Kidney (tissue), 14 donors: ENCODE measurements around the gene ACIN1. TPM values are rescaled to one million over a fixed set of nuclear protein-coding genes. Genes with fewer than 3 reads are reported as not detected.

ENCODE experiments used
- DNase-seq, 5 donors: peaks; one replicate each; pipeline ENCODE4 v3.0.0-alpha.2; 2013 to 2020
- FAIRE-seq: peaks from 2 replicates; lab custom pipeline; 2012; peaks lifted over from hg19 to GRCh38; lab: Jason Lieb, UNC
- H3K27ac ChIP-seq, 2 donors: one replicate each; pipeline ENCODE4 v1.7.0; 2013; ENCODE audit warnings: low read depth in 2 of 2, low read length in 2 of 2, inconsistent platforms in 1 of 2
- H3K27me3 ChIP-seq: one replicate; pipeline ENCODE4 v1.7.1; 2013; ENCODE audit warnings: low read length, inconsistent platforms; ENCODE audit not compliant: control insufficient read depth, insufficient read depth
- H3K36me3 ChIP-seq, 3 donors: one replicate each; pipeline versions ENCODE4 v1.7.0 to v1.7.1; 2013; ENCODE audit warnings: low read length in 3 of 3, control low read depth in 1 of 3, inconsistent platforms in 1 of 3; ENCODE audit not compliant: insufficient read depth in 3 of 3, control insufficient read depth in 2 of 3
- H3K4me1 ChIP-seq, 3 donors: one replicate each; pipeline versions ENCODE4 v1.7.0 to v1.7.1; 2013; ENCODE audit warnings: low read length in 3 of 3, inconsistent platforms in 1 of 3, low read depth in 1 of 3; ENCODE audit not compliant: control insufficient read depth in 2 of 3, insufficient read depth in 2 of 3
- H3K4me3 ChIP-seq, 3 donors: one replicate each; pipeline versions ENCODE4 v1.7.0 to v1.8.1; 2013; ENCODE audit warnings: low read length in 3 of 3, control low read depth in 1 of 3, inconsistent platforms in 1 of 3
- H3K9ac ChIP-seq, 3 donors: one replicate each; pipeline versions ENCODE4 v1.7.0 to v1.7.1; 2013; ENCODE audit warnings: low read length in 3 of 3, control low read depth in 1 of 3, inconsistent platforms in 1 of 3
- H3K9me3 ChIP-seq, 3 donors: one replicate each; pipeline versions ENCODE4 v1.7.0 to v1.7.1; 2013; ENCODE audit warnings: low read length in 3 of 3, control low read depth in 1 of 3, inconsistent platforms in 1 of 3; ENCODE audit not compliant: control insufficient read depth in 2 of 3, insufficient read depth in 1 of 3
- intact Hi-C: fragments of 100-400 bp; cut with DNase I; formaldehyde crosslinking; loops from one replicate; pipeline ENCODE4 v1.11.1; 2022
- polyA plus RNA-seq: library from polyadenylated mRNA; stranded (reverse); fragments of 350-450 nt; fragmentation: Illumina TruSeq; extraction: RNeasy Lipid Tissue Mini Kit (QIAGEN cat#74804); gene quantifications from one replicate; pipeline ENCODE4 v1.2.3, GENCODE V29; 2014; ENCODE audit warnings: low read depth, low replicate concordance; ENCODE audit not compliant: insufficient read depth
- total RNA-seq: library from RNA; stranded (reverse); fragmentation: NEBNext Ultra II Directional; extraction: Animal tissue kit (Norgen Biotek cat#: 25700); gene quantifications from one replicate; pipeline ENCODE4 v1.2.1, GENCODE V29; 2021
- TF ChIP-seq, protein P1 (sequence below): IDR thresholded peaks from 3 replicates; pipeline ENCODE4 v1.5.1; 2012; ENCODE audit warnings: mild to moderate bottlenecking, moderate library complexity, borderline replicate concordance; ENCODE audit not compliant: insufficient read depth; ENCODE audit errors: extremely low read depth
- donor health status: control.
- donor health status: control.
- donor health status: control.
- donor health status: control.
- donor health status: control.
- donor health status: DM: yes; HTN: yes; CAD: no.
- donor health status: Normal renal cell carcinoma (clear cell type).

Gene ACIN1
- total and polyA plus RNA-seq, 2 donors from 2014 or later, result 54.9 to 150 TPM

DNA sequence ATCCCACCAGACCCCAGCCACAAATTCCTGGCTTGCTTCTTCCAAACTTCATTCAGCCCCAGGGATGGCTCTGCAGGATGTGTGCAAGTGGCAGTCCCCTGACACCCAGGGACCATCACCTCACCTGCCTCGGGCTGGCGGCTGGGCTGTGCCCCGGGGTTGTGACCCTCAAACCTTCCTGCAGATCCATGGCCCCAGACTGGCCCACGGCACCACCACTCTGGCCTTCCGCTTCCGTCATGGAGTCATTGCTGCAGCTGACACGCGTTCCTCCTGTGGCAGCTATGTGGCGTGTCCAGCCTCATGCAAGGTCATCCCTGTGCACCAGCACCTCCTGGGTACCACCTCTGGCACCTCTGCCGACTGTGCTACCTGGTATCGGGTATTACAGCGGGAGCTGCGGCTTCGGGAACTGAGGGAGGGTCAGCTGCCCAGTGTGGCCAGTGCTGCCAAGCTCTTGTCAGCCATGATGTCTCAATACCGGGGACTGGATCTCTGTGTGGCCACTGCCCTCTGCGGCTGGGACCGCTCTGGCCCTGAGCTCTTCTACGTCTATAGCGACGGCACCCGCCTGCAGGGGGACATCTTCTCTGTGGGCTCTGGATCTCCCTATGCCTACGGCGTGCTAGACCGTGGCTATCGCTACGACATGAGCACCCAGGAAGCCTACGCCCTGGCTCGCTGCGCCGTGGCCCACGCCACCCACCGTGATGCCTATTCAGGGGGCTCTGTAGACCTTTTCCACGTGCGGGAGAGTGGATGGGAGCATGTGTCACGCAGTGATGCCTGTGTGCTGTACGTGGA lies 52.6 kb downstream of the ACIN1 start, which contains the start of gene PSMB11:
PSMB11 (plus strand) TSS at position 51 of the 804 bp plus-strand sequence; CDS start at position 65, 14 bp downstream.
- no peak within 1 kb of the TSS for H3K9ac ChIP-seq
- DNase-seq, result no peak
- no peak for FAIRE-seq
- H3K27me3 ChIP-seq, result no peaks in the 10 kb centered on the region
- H3K27ac ChIP-seq, result no peak within 1 kb of the TSS
- no peak within 1 kb of the TSS for H3K4me3 ChIP-seq
- H3K9me3 ChIP-seq, result no peaks in the 10 kb centered on the region
- H3K4me1 ChIP-seq, result peaks cover 0 to 2% (median 0%) of the 10 kb centered on the region in 3 donors
- no peaks in the 10 kb centered on the region for H3K36me3 ChIP-seq
- TF ChIP-seq, protein P1, sequence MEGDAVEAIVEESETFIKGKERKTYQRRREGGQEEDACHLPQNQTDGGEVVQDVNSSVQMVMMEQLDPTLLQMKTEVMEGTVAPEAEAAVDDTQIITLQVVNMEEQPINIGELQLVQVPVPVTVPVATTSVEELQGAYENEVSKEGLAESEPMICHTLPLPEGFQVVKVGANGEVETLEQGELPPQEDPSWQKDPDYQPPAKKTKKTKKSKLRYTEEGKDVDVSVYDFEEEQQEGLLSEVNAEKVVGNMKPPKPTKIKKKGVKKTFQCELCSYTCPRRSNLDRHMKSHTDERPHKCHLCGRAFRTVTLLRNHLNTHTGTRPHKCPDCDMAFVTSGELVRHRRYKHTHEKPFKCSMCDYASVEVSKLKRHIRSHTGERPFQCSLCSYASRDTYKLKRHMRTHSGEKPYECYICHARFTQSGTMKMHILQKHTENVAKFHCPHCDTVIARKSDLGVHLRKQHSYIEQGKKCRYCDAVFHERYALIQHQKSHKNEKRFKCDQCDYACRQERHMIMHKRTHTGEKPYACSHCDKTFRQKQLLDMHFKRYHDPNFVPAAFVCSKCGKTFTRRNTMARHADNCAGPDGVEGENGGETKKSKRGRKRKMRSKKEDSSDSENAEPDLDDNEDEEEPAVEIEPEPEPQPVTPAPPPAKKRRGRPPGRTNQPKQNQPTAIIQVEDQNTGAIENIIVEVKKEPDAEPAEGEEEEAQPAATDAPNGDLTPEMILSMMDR, result no peak
- intact Hi-C loops, result no loop called here

DNA sequence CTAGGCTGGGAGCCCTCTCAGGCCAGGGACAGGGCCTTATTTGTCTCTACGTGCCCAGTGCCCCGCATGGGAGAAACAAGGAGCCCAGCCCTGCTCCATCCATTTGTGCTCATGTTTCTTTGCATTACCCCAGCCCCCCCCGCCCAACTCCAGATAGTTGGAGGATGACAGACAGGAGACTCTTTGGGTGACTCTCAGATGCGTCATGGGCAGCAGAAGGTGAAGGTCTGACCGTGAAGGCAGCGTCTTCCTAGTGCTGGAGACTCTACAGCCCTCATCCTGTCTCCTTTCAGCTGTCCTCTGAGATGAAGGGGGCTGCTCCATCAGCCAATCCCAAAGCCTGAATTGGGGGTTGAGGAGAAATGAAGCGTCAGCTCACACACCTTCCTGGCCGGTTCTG lies 53.2 kb downstream of the ACIN1 start:
- FAIRE-seq (no peak), DNase-seq (no peak)
- TF ChIP-seq, protein P1, result no peak
- no peak overlapping the region for H3K27ac ChIP-seq
- no peaks in the 10 kb centered on the region for H3K36me3 ChIP-seq
- intact Hi-C loops, result no loop called here
- no peak overlapping the region for H3K4me3 ChIP-seq
- H3K9me3 ChIP-seq, result no peaks in the 10 kb centered on the region
- H3K9ac ChIP-seq, result no peak overlapping the region
- H3K4me1 ChIP-seq, result no peaks in the 10 kb centered on the region
- no peaks in the 10 kb centered on the region for H3K27me3 ChIP-seq

DNA sequence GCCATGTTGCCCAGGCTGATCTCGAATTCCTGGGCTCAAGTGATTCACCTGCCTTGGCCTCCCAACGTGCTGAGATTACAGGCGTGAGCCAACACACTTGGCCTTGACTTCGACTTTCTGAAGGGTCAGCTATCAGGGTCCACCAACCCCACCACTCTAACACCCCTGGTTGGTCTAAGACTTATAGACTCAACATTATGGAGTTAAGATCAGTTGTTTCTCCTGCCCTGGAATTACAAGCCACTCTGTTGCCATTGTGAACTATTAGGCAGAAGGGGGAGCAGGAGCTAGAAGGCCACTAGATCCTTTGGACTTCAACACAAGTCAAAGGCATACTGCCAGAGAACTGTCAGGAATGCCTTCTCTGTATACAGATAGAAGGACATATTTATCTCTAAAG lies 54.8 kb downstream of the ACIN1 start:
- DNase-seq (no peak), FAIRE-seq (no peak)
- H3K9ac ChIP-seq, result no peak overlapping the region
- H3K4me3 ChIP-seq, result no peak overlapping the region
- H3K27ac ChIP-seq, result no peak overlapping the region
- no peaks in the 10 kb centered on the region for H3K36me3 ChIP-seq
- TF ChIP-seq, protein P1, result no peak
- intact Hi-C loops, result no loop called here
- no peaks in the 10 kb centered on the region for H3K9me3 ChIP-seq
- no peaks in the 10 kb centered on the region for H3K27me3 ChIP-seq
- H3K4me1 ChIP-seq, result no peaks in the 10 kb centered on the region
